Measurements from ENCODE around the gene NCAM2. TPM values are rescaled to one million over a fixed set of nuclear protein-coding genes. Genes with fewer than 3 reads are reported as not detected.

NCAM2 gene
- total RNA-seq, 1 donor from 2014 or later = 15.9 TPM

DNA sequence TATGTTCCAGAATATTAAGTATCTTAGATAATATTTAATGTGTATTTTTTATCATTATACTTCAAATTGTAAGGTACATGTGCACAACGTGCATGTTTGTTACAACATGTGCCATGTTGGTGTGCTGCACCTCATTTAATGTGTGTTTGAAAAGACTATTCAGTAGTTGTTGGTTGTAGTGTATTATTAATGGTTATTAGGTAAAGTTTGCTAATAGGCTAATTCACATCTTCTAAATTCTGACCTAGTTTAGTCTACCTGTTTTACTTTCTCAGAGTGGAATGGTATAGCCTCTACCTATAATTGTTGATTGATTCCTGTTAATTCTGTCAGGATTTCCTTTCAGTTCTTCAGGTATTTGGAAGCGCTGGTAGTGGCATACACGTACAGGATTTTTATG is 153.0 kb downstream of the NCAM2 start:
- Histone ChIP-seq H3K4me1 (no peaks in the 10 kb centered on the region), H3K27ac (no peak overlapping the region), H3K4me3 (no peak overlapping the region), H3K27me3 (no peaks in the 10 kb centered on the region), H3K36me3 (no peaks in the 10 kb centered on the region), H3K9me3 (no peaks in the 10 kb centered on the region)
- TF ChIP-seq, protein P1, sequence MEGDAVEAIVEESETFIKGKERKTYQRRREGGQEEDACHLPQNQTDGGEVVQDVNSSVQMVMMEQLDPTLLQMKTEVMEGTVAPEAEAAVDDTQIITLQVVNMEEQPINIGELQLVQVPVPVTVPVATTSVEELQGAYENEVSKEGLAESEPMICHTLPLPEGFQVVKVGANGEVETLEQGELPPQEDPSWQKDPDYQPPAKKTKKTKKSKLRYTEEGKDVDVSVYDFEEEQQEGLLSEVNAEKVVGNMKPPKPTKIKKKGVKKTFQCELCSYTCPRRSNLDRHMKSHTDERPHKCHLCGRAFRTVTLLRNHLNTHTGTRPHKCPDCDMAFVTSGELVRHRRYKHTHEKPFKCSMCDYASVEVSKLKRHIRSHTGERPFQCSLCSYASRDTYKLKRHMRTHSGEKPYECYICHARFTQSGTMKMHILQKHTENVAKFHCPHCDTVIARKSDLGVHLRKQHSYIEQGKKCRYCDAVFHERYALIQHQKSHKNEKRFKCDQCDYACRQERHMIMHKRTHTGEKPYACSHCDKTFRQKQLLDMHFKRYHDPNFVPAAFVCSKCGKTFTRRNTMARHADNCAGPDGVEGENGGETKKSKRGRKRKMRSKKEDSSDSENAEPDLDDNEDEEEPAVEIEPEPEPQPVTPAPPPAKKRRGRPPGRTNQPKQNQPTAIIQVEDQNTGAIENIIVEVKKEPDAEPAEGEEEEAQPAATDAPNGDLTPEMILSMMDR (IDR thresholded peaks at IDR 0.05) = no peak
- DNase-seq (no peak), ATAC-seq (no peak)
- intact Hi-C loops (cut with DNase I) = no loop called here

DNA sequence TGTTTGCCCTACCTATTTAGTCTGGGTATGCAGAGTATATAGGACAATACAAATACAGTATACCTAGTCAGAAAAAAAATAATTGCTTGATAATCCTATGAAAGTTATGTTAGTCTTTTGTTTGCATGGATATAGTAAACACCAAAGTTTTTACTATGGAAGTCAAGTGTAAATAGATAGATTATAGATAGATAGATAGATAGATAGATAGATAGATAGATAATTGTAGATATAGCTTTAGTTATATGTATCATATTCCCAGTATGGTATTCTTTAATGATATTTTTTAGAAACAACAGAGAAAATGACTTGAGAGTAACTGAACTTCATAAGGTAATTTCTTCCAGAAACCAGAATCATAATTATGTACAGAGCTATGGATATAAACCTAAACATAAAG is 158.2 kb downstream of the NCAM2 start:
- no peak overlapping the region for H3K27ac ChIP-seq
- no peaks in the 10 kb centered on the region for H3K27me3 ChIP-seq
- ATAC-seq (no peak), DNase-seq (no peak)
- H3K4me3 ChIP-seq = no peak overlapping the region
- no peaks in the 10 kb centered on the region for H3K36me3 ChIP-seq
- no peaks in the 10 kb centered on the region for H3K9me3 ChIP-seq
- no peaks in the 10 kb centered on the region for H3K4me1 ChIP-seq
- TF ChIP-seq, protein P1 (IDR thresholded peaks at IDR 0.05) = no peak
- intact Hi-C loops (cut with DNase I) = no loop called here

DNA sequence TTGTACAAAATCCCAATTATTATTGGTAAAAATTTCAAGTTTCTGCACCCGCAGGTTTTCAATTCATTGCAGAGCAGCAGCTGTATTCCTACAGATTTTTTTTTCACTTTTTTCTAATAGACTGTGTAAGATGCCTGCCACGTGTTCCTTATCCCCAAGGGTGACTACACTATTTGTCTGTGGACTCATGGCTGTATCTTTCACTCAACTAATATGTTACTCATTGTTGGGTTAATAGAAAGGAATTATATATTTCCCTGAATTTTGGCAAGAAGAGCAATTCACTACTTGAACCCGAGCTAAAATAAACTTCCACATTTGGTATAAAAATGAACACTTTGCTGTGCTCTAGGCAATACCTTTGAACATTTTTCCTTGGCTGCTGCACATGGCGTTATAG is 158.7 kb downstream of the NCAM2 start:
- Histone ChIP-seq H3K27ac (no peak overlapping the region), H3K4me3 (no peak overlapping the region), H3K36me3 (no peaks in the 10 kb centered on the region), H3K4me1 (no peaks in the 10 kb centered on the region), H3K9me3 (no peaks in the 10 kb centered on the region), H3K27me3 (no peaks in the 10 kb centered on the region)
- ATAC-seq (no peak), DNase-seq (no peak)
- intact Hi-C loops (cut with DNase I) = no loop called here
- TF ChIP-seq, protein P1 (IDR thresholded peaks at IDR 0.05) = no peak

DNA sequence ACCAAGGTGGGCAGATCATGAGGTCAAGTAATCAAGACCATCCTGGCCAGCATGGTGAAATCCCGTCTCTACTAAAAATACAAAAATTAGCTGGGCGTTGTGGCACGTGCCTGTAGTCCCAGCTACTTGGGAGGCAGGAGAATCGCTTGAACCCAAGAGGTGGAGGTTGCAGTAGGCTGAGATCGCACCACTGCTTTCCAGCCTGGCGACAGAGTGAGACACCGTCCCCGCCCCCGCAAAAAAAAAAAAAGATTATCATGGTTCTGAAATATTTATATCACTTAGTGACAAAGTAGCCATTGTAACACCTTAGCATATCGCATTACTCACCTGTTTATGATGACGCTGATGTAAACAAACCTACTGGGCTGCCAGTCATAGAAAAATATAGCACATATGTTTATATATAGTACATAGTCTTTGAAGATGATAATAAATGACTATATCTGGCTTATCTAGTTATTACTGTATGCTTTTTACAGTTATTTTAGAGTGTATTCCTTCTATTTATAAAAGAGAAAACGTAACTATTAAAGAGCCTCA is 160.2 kb downstream of the NCAM2 start:
- TF ChIP-seq, protein P1 (IDR thresholded peaks at IDR 0.05) = no peak
- Histone ChIP-seq H3K27me3 (no peaks in the 10 kb centered on the region), H3K27ac (no peak overlapping the region), H3K4me1 (no peaks in the 10 kb centered on the region), H3K4me3 (no peak overlapping the region), H3K36me3 (no peaks in the 10 kb centered on the region), H3K9me3 (no peaks in the 10 kb centered on the region)
- DNase-seq (no peak), ATAC-seq (no peak)
- intact Hi-C loops (cut with DNase I) = no loop called here

DNA sequence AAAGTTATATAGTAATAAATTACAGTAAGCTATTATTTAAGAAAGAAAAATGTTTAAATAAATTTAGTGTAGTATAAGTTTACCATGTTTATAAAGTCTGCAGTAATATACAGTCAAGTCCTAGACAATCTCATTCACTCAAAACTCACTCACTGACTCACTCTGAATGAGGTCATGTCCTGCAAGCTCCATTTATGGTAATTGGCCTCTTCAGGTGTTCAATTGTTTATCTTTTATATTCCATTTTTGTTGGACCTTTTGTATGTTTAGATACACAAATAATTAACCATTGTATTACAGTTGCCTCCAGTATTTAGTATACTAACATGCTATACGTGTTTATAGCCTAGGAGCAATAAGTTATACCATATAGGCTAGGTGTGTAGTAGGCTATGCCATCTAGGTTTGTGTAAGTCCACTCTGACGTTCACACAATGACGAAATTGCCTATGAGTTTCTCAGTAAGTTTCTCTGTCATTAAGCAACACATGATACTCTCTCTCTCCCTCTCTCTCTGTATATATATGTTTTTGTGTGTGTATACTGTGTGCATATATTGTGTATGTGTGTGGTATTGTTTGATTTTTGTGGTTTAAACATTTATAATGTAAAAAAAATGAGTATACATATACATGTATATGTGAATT is 161.2 kb downstream of the NCAM2 start:
- no peak overlapping the region for H3K4me3 ChIP-seq
- H3K27ac ChIP-seq = no peak overlapping the region
- no peaks in the 10 kb centered on the region for H3K4me1 ChIP-seq
- intact Hi-C loops (cut with DNase I) = no loop called here
- DNase-seq (no peak), ATAC-seq (no peak)
- H3K9me3 ChIP-seq = no peaks in the 10 kb centered on the region
- TF ChIP-seq, protein P1 (IDR thresholded peaks at IDR 0.05) = no peak
- no peaks in the 10 kb centered on the region for H3K36me3 ChIP-seq
- no peaks in the 10 kb centered on the region for H3K27me3 ChIP-seq
